SU-DHL-6 (cell line): ENCODE data around the gene LNX1.

Experiments used
- H2AFZ ChIP-seq: fragments of 200-600 bp; sonication (generic); 2 replicates; pipeline ENCODE4 v1.6.1; 2014; ENCODE audit warnings: low read depth, mild to moderate bottlenecking, moderate library complexity, mixed read lengths, antibody characterized with exemption, low read length; ENCODE audit not compliant: severe bottlenecking
- H3F3A ChIP-seq: fragments of 200-600 bp; shearing (Covaris generic); 2 replicates; pipeline ENCODE4 v1.6.0; 2016; ENCODE audit warnings: antibody characterized with exemption, mild to moderate bottlenecking; ENCODE audit not compliant: insufficient read depth
- H3K27ac ChIP-seq: fragments of 200-600 bp; sonication (generic); 2 replicates; pipeline ENCODE4 v1.5.1; 2016; ENCODE audit warnings: low read depth, mild to moderate bottlenecking, low read length, moderate library complexity, mixed read lengths
- H3K27me3 ChIP-seq: fragments of 200-600 bp; sonication (generic), shearing (Covaris generic); 2 replicates; pipeline ENCODE4 v1.6.0; 2014; ENCODE audit warnings: mild to moderate bottlenecking, low read length
- H3K36me3 ChIP-seq: fragments of 200-600 bp; sonication (generic); 2 replicates; pipeline ENCODE4 v1.6.1; 2014; ENCODE audit warnings: mild to moderate bottlenecking, low read length, mixed read lengths
- H3K4me2 ChIP-seq: fragments of 300-600, 200-600 bp; shearing (Covaris generic), sonication (generic); 2 replicates; pipeline ENCODE4 v1.6.0; 2014; ENCODE audit warnings: low read length, low read depth, mild to moderate bottlenecking; ENCODE audit not compliant: poor library complexity, severe bottlenecking
- H3K4me3 ChIP-seq: fragments of 200-600 bp; sonication (generic); 2 replicates; pipeline ENCODE4 v1.5.1; 2014; ENCODE audit warnings: antibody characterized with exemption, low read length, mild to moderate bottlenecking, mixed read lengths; ENCODE audit not compliant: insufficient read depth, poor library complexity, severe bottlenecking
- H3K79me2 ChIP-seq: fragments of 200-600 bp; sonication (generic); 2 replicates; pipeline ENCODE4 v1.6.1; 2014; ENCODE audit warnings: mild to moderate bottlenecking, low read length, moderate library complexity; ENCODE audit not compliant: insufficient read depth
- H3K9ac ChIP-seq: fragments of 200-600 bp; sonication (generic); 2 replicates; pipeline ENCODE4 v1.7.0; 2014; ENCODE audit warnings: mild to moderate bottlenecking, low read length
- H3K9me2 ChIP-seq: fragments of 200-600 bp; sonication (generic); replicated peaks from 2 replicates; pipeline ENCODE4 v1.6.1; 2014; ENCODE audit warnings: low read length; ENCODE audit not compliant: insufficient read depth
- H3K9me3 ChIP-seq: fragments of 200-600 bp; sonication (generic); 2 replicates; pipeline ENCODE4 v1.6.1; 2014; ENCODE audit warnings: low read length, mixed read lengths; ENCODE audit not compliant: insufficient read depth
- H4K20me1 ChIP-seq: fragments of 200-600 bp; sonication (generic); 2 replicates; pipeline ENCODE4 v1.6.1; 2014; ENCODE audit warnings: low read depth, mild to moderate bottlenecking, antibody characterized with exemption, low read length, moderate library complexity, mixed read lengths
- EZH2phosphoT487 ChIP-seq: fragments of 200-600 bp; sonication (generic), shearing (Covaris generic); conservative IDR thresholded peaks from 2 replicates; pipeline ENCODE4 v1.6.1; 2018; ENCODE audit warnings: mild to moderate bottlenecking, antibody characterized with exemption, low read length, moderate library complexity, mixed read lengths
- TF ChIP-seq, protein P1 (sequence below): fragments of 200-600 bp; sonication (generic); IDR thresholded peaks from one replicate; pipeline ENCODE4 v1.5.1; 2017; ENCODE audit warnings: antibody characterized with exemption, mild to moderate bottlenecking, low read length, moderate library complexity; ENCODE audit not compliant: insufficient read depth, poor library complexity, severe bottlenecking

The LNX1 gene

GRCh38 chr4:53598483-53598882 is 7.2 kb upstream of the LNX1 start:
- no peaks in the 10 kb centered on the region for H3K9me3 ChIP-seq
- no peaks in the 10 kb centered on the region for H4K20me1 ChIP-seq
- TF ChIP-seq, protein P1, sequence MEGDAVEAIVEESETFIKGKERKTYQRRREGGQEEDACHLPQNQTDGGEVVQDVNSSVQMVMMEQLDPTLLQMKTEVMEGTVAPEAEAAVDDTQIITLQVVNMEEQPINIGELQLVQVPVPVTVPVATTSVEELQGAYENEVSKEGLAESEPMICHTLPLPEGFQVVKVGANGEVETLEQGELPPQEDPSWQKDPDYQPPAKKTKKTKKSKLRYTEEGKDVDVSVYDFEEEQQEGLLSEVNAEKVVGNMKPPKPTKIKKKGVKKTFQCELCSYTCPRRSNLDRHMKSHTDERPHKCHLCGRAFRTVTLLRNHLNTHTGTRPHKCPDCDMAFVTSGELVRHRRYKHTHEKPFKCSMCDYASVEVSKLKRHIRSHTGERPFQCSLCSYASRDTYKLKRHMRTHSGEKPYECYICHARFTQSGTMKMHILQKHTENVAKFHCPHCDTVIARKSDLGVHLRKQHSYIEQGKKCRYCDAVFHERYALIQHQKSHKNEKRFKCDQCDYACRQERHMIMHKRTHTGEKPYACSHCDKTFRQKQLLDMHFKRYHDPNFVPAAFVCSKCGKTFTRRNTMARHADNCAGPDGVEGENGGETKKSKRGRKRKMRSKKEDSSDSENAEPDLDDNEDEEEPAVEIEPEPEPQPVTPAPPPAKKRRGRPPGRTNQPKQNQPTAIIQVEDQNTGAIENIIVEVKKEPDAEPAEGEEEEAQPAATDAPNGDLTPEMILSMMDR = no peak
- TF ChIP-seq EZH2phosphoT487 = no peak
- H3K4me3 ChIP-seq = no peak overlapping the region
- no peaks in the 10 kb centered on the region for H3F3A ChIP-seq
- H3K4me2 ChIP-seq = no peak overlapping the region
- H3K79me2 ChIP-seq = no peaks in the 10 kb centered on the region
- H3K9me2 ChIP-seq = no peaks in the 10 kb centered on the region
- no peak overlapping the region for H3K27ac ChIP-seq
- no peak overlapping the region for H3K9ac ChIP-seq
- H3K36me3 ChIP-seq = no peaks in the 10 kb centered on the region
- no peaks in the 10 kb centered on the region for H3K27me3 ChIP-seq
- H2AFZ ChIP-seq = no peak overlapping the region

DNA sequence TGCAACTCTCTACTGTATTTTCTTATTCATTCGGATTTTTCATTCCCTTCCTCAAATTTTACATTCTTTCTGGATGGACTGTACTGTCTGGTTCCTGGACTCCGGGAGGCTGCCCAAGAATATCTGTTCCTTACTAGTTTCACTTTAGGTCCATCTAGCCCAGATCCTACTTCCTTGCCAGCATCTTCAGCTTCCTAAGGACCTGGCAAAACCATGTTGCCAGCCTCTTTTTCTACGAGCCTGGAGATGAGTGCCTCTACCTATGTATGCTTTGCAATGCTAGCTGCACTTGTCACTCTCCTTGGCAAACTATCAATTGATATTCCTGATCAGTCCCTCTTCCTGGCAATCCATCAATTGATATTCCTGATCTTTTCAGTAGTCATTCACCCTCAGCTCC is 5.6 kb upstream of the LNX1 start:
- Histone ChIP-seq H3F3A (no peaks in the 10 kb centered on the region), H3K36me3 (no peaks in the 10 kb centered on the region), H3K27ac (no peak overlapping the region), H3K9ac (no peak overlapping the region), H4K20me1 (no peaks in the 10 kb centered on the region), H3K9me2 (no peaks in the 10 kb centered on the region), H2AFZ (no peak overlapping the region), H3K9me3 (no peaks in the 10 kb centered on the region), H3K27me3 (no peaks in the 10 kb centered on the region), H3K4me3 (no peak overlapping the region), H3K79me2 (no peaks in the 10 kb centered on the region), H3K4me2 (no peak overlapping the region)
- TF ChIP-seq EZH2phosphoT487 = no peak
- TF ChIP-seq, protein P1 = no peak

DNA sequence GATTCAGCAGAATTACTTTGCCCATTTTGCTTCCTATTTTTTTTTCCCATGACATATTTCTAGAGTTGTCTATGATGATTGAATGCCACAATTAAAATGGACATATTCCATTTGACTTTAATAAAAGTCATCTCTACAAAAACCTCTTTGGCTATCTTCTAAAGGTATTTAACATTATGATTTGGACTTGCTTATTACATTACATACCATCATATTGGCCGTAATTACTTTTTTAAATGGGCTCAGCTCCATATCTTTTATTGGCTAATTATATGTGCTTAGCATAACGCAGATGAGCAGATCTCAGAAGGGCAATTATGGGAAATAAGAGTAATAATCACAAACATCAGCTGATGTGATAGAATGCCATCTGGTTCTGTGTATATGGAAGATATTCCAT is 4.5 kb upstream of the LNX1 start:
- no peak overlapping the region for H3K9ac ChIP-seq
- no peaks in the 10 kb centered on the region for H4K20me1 ChIP-seq
- no peaks in the 10 kb centered on the region for H3K36me3 ChIP-seq
- no peak overlapping the region for H2AFZ ChIP-seq
- no peaks in the 10 kb centered on the region for H3F3A ChIP-seq
- no peaks in the 10 kb centered on the region for H3K79me2 ChIP-seq
- no peak overlapping the region for H3K4me3 ChIP-seq
- H3K4me2 ChIP-seq = no peak overlapping the region
- no peak overlapping the region for H3K27ac ChIP-seq
- TF ChIP-seq, protein P1 = no peak
- TF ChIP-seq EZH2phosphoT487 = no peak
- H3K9me3 ChIP-seq = no peaks in the 10 kb centered on the region
- no peaks in the 10 kb centered on the region for H3K9me2 ChIP-seq
- no peaks in the 10 kb centered on the region for H3K27me3 ChIP-seq

DNA sequence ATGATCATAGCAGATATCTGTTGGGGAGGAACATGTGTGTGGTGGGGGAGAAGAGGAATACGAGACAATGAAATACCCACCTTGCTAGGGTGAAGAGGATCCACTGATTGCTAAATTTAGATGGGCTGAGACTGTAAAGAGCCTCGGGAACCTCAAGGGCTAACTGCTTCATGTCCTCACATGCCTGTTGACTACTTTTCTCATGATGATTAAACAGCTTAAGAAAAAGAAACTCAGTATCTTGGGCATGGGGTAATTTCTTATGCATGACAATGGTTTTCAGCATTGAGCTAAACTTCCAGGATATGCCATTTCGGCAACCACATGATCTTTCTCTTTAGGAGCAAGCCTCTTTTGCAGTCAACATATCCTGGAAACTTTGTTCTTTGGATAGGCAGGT is 3.9 kb upstream of the LNX1 start:
- Histone ChIP-seq H3F3A (no peaks in the 10 kb centered on the region), H3K9me3 (no peaks in the 10 kb centered on the region), H3K9me2 (no peaks in the 10 kb centered on the region), H4K20me1 (no peaks in the 10 kb centered on the region), H3K4me2 (no peak overlapping the region), H3K79me2 (no peaks in the 10 kb centered on the region), H3K27me3 (no peaks in the 10 kb centered on the region), H3K9ac (no peak overlapping the region), H2AFZ (no peak overlapping the region), H3K27ac (no peak overlapping the region), H3K4me3 (no peak overlapping the region), H3K36me3 (no peaks in the 10 kb centered on the region)
- TF ChIP-seq EZH2phosphoT487 = no peak
- TF ChIP-seq, protein P1 = no peak
